GM19023 (cell line): ENCODE data around the gene IL4.
"Not testable (repeated sequence)": the region's sequence is repeated elsewhere in the genome, so short reads cannot be mapped to it uniquely, and the experiment has no call there.

Experiments used
- ATAC-seq: cut with Tn5 transposase; IDR thresholded peaks from one replicate; pipeline ENCODE4 v1.9.1; 2021; ENCODE audit warnings: mild to moderate bottlenecking, moderate library complexity; ENCODE audit not compliant: unreplicated experiment

IL4 gene

GRCh38 chr5:132673939-132674630 is at the start of gene IL4:
TSS of gene IL4 (plus strand) at chr5:132673989. CDS start at chr5:132674051, 62 bp downstream.
- peak; percentile 1 for ATAC-seq

GRCh38 chr5:132627470-132627869 is 46.3 kb upstream of the IL4 start:
- no peak for ATAC-seq

- ATAC-seq = no peak
Measured at GRCh38 chr5:132628814-132629213, 45.0 kb upstream of the IL4 start.

- peak; percentile 65 for ATAC-seq
Measured at GRCh38 chr5:132629230-132629944, 44.4 kb upstream of the IL4 start.

- not testable (repeated sequence) for ATAC-seq
Measured at GRCh38 chr5:132633587-132633986, 40.2 kb upstream of the IL4 start.

- peak; percentile 47 for ATAC-seq
Measured at GRCh38 chr5:132635873-132636272, 37.9 kb upstream of the IL4 start.

GRCh38 chr5:132637241-132637640 is 36.5 kb upstream of the IL4 start:
- ATAC-seq = no peak

GRCh38 chr5:132639706-132640130 is 34.1 kb upstream of the IL4 start:
- ATAC-seq = peak; percentile 57

GRCh38 chr5:132640613-132641012 is 33.2 kb upstream of the IL4 start:
- no peak for ATAC-seq

GRCh38 chr5:132641241-132641723 is 32.5 kb upstream of the IL4 start:
- no peak for ATAC-seq

- no peak for ATAC-seq
Measured at GRCh38 chr5:132641841-132642240, 31.9 kb upstream of the IL4 start.

GRCh38 chr5:132644177-132644576 is 29.6 kb upstream of the IL4 start:
- ATAC-seq = no peak

- ATAC-seq = no peak
Measured at GRCh38 chr5:132646583-132647266, 27.1 kb upstream of the IL4 start.

GRCh38 chr5:132647473-132647872 is 26.3 kb upstream of the IL4 start:
- ATAC-seq = no peak

- no peak for ATAC-seq
Measured at GRCh38 chr5:132648355-132648754, 25.4 kb upstream of the IL4 start.

- no peak for ATAC-seq
Measured at GRCh38 chr5:132651838-132652469, 21.8 kb upstream of the IL4 start.

GRCh38 chr5:132653716-132654115 is 20.1 kb upstream of the IL4 start:
- ATAC-seq = no peak

- no peak for ATAC-seq
Measured at GRCh38 chr5:132655821-132656773, 17.7 kb upstream of the IL4 start.

GRCh38 chr5:132656774-132657355 is 16.9 kb upstream of the IL4 start:
- no peak for ATAC-seq
